ENCODE data around the gene FAM20C.

FAM20C gene

DNA sequence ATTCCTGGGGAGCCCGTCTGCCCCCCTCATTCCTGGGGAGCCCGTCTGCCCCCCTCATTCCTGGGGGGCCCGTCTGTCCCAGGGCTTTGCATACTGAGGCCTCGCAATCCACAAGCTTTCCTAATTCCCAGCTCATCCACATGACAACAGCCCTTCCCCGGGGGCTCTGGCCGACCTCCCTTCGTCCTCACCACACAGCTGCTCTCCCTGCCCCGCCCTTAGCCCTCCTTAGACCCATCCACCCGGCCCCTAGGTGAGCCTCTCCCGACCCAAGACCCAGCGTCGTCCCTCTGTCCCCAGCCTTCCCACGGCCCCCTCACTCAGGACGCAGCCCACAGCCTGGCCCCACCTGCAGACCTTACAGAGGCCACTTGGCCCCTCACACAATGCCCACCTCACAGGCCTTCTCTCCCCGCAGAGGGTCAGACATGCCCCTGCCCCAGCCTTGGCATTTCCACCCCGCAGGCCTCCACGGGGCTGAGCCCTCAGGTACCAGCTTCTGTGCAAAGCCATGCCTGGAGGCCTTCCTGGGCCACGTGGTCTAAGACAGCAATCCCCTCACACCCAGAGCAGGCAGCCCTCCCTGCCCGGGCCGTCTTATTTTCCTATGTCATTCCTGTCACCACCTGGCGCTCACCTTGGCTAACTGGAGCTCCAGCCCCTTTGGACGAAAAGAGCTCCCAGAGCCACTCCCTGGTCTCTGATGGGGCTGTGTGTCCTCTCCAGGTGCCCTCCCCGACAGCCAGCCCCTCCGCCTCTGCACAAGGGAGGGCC is 3.5 kb upstream of the FAM20C start:
- Mint-ChIP-seq H3K27me3 (ENCODE audit: low read depth) (peaks cover 26% of the 10 kb centered on the region), H3K27ac (no peak overlapping the region)

DNA sequence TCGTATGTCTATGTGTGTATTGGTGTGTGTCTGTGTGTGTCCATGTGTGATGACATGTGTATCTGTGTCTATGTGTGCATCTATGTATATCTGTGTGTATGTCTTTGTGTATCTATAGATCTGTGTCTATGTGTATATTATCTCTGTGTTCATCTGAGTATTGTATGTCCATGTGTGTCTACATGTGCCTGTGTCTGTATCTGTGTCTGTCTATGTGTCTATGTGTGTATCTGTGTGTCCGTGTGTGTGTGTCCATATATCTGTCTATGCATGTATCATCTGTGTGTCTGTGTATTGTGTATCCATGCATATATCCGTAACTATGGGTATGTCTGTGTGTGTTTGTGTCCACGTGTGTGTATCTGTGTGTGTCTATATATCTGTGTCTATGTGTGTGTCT is 2.7 kb upstream of the FAM20C start:
- Mint-ChIP-seq H3K4me1 (ENCODE audit: low read depth) (peaks cover 2% of the 10 kb centered on the region), H3K4me3 (no peak overlapping the region), H3K9me3 (no peaks in the 10 kb centered on the region), H3K27ac (no peak overlapping the region), H3K27me3 (ENCODE audit: low read depth) (peaks cover 31% of the 10 kb centered on the region), H3K36me3 (ENCODE audit: low read depth) (no peaks in the 10 kb centered on the region)

More for the DNA sequence above, 3.5 kb upstream of the FAM20C start:
- Mint-ChIP-seq H3K4me1 (ENCODE audit: low read depth) (peaks cover 2% of the 10 kb centered on the region), H3K4me3 (no peak overlapping the region), H3K36me3 (ENCODE audit: low read depth) (no peaks in the 10 kb centered on the region), H3K9me3 (no peaks in the 10 kb centered on the region)

DNA sequence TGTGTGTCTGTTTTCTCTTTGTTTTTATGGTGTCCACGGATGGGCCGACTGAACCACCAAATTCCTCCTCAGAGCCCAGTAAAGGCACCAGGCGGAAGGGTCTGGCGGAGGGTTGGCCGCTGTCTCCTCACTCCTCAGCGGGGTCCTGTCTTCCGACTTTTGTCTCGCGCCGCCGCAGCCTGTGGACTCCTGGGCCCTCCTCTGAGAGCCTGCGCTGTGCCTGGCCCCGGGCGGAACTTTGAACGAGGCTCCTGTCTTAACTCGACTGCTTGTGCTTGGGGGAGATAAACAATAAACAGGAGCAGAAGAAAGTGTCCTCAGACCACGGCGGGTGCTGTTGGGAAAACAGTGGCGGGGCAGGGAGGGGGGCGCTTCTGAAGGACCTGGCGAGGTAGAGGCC is 2.2 kb upstream of the FAM20C start:
- H3K9me3 Mint-ChIP-seq: no peaks in the 10 kb centered on the region
- no peak overlapping the region for H3K27ac Mint-ChIP-seq
- peaks cover 2% of the 10 kb centered on the region for H3K4me1 Mint-ChIP-seq (ENCODE audit: low read depth)
- no peak overlapping the region for H3K4me3 Mint-ChIP-seq
- no peaks in the 10 kb centered on the region for H3K36me3 Mint-ChIP-seq (ENCODE audit: low read depth)
- peaks cover 34% of the 10 kb centered on the region for H3K27me3 Mint-ChIP-seq (ENCODE audit: low read depth)

DNA sequence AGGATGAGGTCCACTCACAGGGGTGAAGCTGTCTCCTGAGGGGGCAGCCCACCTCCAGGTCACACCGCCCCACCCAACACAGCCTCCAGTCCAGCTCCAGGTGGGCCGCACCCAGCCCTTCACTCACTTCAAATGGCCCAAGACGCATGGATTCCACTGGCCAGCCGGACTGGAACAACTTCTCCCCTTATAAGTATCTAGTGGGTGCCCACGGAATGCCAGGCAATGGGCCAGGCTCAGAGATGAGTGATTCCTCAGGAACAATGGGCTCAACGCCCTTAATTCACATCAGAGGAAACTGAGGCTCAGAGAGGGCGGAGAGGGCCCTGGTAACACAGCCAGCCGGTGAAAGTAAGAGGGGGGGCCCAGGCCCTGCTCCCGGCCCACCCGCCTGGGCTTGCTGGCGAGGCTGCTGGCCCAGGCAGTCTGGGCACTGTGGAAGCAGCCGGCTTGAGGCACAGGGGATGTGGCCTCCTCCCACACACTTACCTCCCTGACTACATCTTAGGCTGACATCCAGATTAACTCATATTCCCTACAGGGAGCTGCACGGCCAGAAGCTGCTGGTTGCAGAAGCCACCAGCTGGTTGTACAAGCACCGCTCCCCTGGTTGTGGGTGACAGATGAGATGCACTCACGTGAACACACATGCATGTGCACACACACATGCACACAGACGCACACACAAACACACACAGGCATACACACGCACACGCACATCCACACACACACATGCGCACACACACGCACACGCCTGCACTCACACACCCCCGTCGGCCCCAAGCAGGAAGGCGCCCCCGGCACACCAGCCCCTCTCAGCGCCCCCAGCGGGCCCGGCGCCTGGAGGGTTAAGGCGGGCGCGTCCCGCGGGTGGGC is 1.0 kb upstream of the FAM20C start:
- Mint-ChIP-seq H3K36me3 (ENCODE audit: low read depth) (no peaks in the 10 kb centered on the region), H3K4me1 (ENCODE audit: low read depth) (peaks cover 2% of the 10 kb centered on the region), H3K4me3 (peak overlapping the region; percentile 49), H3K27ac (no peak overlapping the region), H3K9me3 (no peaks in the 10 kb centered on the region), H3K27me3 (ENCODE audit: low read depth) (peaks cover 38% of the 10 kb centered on the region)

DNA sequence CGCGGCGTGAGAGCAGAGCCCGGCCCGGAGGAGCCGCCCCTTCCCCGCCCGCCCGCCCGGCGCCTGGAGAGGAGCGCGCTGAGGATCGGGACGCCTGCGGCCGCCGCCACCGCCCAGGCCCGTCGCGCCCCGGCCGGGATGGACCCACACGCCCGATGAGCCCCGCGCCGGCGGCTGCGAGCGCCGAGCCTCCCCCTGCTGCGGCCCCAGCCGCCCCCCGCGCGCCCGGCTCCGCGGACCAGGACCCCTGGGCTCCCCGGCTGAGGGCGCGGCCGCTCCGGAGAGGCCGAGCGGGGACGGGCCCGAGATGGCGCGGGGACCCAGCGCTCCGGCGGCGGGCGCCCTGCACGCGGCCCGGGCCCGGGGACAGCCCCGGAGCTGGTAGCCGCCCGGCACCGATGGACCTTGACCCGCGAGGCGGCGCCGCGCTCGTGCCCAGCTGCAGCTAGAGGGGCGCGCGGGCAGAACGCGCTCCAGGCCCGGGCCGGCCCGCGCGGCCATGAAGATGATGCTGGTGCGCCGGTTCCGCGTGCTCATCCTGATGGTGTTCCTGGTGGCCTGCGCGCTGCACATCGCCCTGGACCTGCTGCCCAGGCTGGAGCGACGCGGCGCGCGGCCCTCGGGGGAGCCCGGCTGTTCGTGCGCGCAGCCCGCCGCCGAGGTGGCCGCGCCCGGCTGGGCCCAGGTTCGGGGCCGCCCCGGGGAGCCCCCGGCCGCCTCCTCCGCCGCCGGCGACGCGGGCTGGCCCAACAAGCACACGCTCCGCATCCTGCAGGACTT is 520 bp downstream of the FAM20C start:
- H3K27me3 Mint-ChIP-seq (ENCODE audit: low read depth): peaks cover 38% of the 10 kb centered on the region
- no peaks in the 10 kb centered on the region for H3K36me3 Mint-ChIP-seq (ENCODE audit: low read depth)
- peaks cover 2% of the 10 kb centered on the region for H3K4me1 Mint-ChIP-seq (ENCODE audit: low read depth)
- H3K4me3 Mint-ChIP-seq: no peak overlapping the region
- no peaks in the 10 kb centered on the region for H3K9me3 Mint-ChIP-seq
- no peak overlapping the region for H3K27ac Mint-ChIP-seq

DNA sequence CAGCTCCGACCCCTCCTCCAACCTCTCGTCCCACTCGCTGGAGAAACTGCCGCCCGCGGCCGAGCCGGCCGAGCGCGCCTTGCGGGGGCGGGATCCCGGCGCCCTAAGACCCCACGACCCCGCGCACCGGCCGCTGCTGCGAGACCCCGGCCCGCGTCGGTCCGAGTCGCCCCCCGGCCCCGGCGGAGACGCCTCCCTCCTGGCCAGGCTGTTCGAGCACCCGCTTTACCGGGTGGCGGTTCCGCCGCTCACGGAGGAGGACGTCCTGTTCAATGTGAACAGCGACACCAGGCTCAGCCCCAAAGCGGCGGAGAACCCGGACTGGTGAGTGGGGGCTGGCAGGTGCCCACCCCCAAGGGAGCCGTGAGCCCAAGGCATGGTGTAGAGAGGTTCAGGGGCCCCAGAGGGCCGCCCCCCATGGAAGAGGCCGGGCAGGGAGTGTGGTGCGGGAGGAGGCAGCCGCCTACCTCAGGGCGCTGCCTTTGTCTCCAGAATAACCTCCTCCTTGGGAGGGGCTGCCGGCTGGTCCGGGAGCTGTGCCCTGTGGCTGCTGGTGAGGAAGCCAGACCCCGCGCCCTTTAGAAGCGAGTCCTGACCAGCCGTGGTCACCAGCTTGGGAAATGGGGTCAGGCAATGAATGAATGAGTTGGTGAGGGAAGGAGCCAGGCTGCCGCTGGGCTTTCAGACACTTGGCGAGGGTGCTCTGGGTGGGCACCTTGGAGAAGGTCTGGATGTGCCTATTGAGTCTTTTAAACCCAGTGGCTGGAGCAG is 1.3 kb downstream of the FAM20C start:
- Mint-ChIP-seq H3K4me3 (no peak overlapping the region), H3K36me3 (ENCODE audit: low read depth) (no peaks in the 10 kb centered on the region), H3K27me3 (ENCODE audit: low read depth) (peaks cover 38% of the 10 kb centered on the region)

DNA sequence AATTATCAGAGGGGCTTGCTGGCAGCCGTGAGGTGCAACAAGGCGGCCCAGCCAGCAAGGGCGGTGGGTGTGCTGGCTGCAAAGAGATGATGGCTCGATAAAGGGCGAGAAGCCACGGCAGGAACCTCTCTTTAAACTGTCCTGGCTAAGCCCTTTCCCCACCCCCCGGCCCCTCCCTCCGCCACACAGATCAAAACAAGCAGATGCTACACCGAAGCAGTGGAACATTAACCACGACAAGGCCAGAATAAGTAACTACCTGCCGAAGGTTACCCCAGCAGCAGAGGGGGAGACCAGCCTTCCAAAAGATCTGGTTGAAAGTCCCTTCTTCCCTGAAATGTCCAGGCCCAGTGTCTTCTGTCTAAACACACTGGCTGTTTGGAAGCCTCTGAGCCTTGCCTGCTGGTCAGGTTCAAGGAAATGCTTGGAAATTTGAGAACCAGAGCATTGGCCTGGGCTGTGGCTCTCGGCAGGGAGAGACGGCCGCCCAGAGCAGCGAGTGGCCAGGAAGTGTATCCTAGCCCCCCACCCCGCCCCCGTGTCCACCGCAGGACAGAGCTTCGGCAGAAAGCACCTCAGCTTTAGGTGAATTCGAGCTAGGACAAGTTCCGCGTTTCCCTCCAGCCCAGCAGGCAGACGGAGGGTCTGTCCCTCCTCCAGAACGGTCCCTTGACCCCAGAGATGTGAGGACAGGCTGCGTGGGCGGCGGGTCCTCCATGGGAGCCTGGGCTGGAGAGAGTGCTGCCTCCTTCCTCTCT is 2.1 kb downstream of the FAM20C start:
- Mint-ChIP-seq H3K27ac (no peak overlapping the region), H3K4me3 (no peak overlapping the region), H3K4me1 (ENCODE audit: low read depth) (peaks cover 2% of the 10 kb centered on the region), H3K27me3 (ENCODE audit: low read depth) (peaks cover 37% of the 10 kb centered on the region), H3K36me3 (ENCODE audit: low read depth) (no peaks in the 10 kb centered on the region), H3K9me3 (no peaks in the 10 kb centered on the region)

More for the DNA sequence above, 1.3 kb downstream of the FAM20C start:
- H3K4me1 Mint-ChIP-seq (ENCODE audit: low read depth): peaks cover 2% of the 10 kb centered on the region
- no peaks in the 10 kb centered on the region for H3K9me3 Mint-ChIP-seq
- no peak overlapping the region for H3K27ac Mint-ChIP-seq

DNA sequence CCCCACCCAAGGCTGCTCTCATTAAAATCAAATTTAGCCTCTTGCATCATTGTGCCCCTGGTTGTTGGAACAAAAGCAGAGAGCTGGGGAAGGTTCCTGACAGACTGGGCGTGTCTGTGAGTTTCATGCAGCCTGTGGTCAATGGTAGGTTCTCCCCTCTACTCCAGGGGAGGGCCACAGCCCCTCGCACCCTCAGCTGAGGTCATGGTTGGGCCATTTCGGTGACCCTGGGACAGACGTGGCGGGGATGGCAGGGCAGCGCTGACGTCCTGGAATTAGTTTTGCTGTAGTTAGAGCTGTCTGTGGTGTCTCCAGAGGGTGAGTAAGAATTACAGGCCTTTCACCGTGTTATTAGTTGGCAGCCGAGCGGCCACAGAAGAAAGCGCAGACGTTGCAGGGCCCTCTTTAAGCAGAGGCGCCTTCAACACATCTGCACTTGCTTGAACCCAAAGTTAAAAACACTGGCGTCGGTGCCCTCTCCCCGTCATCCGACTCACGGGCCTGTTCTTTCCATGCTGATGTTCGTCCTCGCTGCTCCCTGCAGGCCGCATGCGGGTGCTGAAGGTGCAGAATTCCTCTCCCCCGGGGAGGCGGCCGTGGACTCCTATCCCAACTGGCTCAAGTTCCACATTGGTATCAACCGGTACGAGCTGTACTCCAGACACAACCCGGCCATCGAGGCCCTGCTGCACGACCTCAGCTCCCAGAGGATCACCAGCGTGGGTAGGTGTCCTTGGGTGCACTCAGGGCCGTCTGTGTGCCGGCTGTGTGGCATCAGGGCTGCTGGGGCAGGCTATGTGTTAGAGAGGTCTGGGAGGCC is 2.8 kb downstream of the FAM20C start:
- Mint-ChIP-seq H3K4me3 (no peak overlapping the region), H3K9me3 (no peaks in the 10 kb centered on the region), H3K27me3 (ENCODE audit: low read depth) (peaks cover 29% of the 10 kb centered on the region), H3K4me1 (ENCODE audit: low read depth) (peaks cover 2% of the 10 kb centered on the region), H3K36me3 (ENCODE audit: low read depth) (no peaks in the 10 kb centered on the region), H3K27ac (no peak overlapping the region)

DNA sequence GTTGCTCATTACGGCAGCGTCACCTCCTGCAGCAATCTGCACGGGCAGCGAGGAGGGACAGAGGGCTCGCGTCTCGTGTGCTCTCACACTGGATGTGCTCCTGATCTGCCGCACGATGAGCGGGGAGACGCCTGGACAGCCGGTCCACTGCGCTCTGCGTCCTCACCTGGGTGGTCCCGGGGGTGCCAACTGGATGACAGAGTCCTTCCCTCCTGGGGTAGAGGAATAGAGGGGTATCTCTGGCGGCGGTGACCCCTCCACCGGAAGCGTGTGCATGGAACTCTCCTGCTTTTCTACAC is 3.4 kb downstream of the FAM20C start:
- Mint-ChIP-seq H3K4me1 (ENCODE audit: low read depth) (peaks cover 2% of the 10 kb centered on the region), H3K4me3 (no peak overlapping the region), H3K9me3 (no peaks in the 10 kb centered on the region), H3K27me3 (ENCODE audit: low read depth) (peaks cover 27% of the 10 kb centered on the region), H3K36me3 (ENCODE audit: low read depth) (no peaks in the 10 kb centered on the region), H3K27ac (no peak overlapping the region)

DNA sequence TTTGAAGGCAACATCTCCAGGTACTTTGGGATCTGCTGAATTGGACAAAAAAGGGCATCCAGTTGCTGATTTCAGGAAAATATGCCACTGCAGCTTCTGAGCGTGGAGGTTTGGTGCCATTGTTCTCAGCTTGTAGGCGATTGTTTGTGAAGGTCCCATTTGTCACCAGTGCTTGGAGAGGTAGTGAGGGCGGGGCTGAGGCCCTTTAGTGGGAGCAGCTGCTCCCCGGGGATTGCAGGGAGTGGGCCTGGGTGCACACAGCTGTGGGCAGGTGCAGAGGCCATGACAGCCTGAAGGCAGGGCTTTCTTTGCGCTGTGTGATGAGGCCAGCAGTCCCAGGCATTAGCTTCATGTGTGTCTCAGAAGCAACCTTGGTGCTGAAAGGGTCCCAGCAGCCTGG is 3.9 kb downstream of the FAM20C start:
- Mint-ChIP-seq H3K36me3 (ENCODE audit: low read depth) (no peaks in the 10 kb centered on the region), H3K27ac (no peak overlapping the region), H3K9me3 (no peaks in the 10 kb centered on the region), H3K4me1 (ENCODE audit: low read depth) (peaks cover 2% of the 10 kb centered on the region), H3K27me3 (ENCODE audit: low read depth) (peaks cover 22% of the 10 kb centered on the region), H3K4me3 (no peak overlapping the region)

DNA sequence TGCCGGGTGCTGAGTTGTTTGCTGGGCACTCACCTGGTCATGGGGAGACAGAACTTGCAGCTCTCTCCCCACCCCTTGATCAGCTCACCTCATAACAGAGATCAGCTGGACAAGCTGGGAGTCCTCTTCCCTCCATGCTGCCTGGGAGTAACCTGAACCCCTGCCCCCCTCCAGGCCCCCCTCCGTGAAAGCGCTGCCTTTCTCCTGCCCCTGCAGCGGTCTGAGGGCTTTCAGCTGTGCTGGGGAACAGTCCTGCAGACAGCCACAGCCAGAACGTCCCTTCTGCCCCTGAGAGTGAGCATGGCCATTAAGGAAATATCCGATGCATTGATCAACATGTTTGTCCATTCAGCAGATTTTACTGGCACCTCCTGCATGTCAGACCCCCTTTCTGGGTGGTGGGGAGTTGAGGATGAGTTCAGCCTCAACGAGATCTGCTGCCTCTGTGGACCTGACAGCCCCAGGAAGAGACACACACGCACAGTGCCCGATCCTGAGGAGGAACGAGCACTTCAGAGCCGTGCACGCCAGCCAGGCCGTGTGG is 4.5 kb downstream of the FAM20C start:
- Mint-ChIP-seq H3K9me3 (no peaks in the 10 kb centered on the region), H3K27ac (no peak overlapping the region), H3K4me3 (no peak overlapping the region), H3K27me3 (ENCODE audit: low read depth) (peaks cover 17% of the 10 kb centered on the region), H3K4me1 (ENCODE audit: low read depth) (no peaks in the 10 kb centered on the region), H3K36me3 (ENCODE audit: low read depth) (no peaks in the 10 kb centered on the region)

DNA sequence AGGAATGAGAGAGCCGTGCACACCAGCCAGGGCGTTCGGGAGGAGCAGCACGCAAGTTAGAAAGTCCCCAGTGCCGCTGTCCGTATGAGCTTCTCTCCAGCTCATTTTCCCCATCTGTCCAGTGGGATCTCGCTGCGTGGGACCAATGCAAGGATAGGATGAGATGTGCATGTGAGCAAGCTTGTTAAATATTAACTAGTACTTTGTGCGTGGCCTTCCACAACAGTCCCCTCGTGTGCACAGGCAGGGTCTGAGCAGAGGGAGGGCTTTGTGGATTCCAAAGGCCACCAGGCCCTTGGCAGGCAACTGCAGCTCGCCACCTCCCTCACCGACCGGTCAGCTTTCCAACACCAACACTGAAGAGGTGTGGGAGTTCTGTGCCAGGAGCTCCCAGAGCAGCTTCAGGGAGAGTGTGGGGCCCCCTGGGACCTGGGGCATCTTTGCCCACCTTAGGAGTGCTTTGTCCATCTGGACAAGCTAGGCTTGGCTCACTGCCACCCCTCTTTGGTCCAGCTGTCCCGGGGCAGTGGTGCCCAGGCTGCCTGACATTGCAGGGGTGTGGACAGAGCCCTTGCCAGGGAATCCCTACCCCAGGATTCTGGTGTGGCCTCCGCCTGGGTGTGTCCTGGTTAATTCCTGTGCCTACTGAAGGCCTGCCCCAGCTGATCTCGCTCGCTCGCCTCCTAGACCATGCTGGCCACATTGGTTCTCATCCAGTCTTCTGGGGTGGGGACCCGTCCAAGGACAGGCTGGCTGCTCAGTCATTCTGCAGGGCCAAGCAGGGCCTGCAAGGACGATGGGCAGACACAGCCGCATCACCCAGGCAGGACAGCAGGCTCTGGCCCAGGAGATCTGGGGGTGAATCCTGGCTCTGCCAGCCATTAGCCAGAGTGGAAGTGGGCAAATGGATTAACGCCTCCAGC is 5.3 kb downstream of the FAM20C start:
- Mint-ChIP-seq H3K36me3 (ENCODE audit: low read depth) (no peaks in the 10 kb centered on the region), H3K9me3 (no peaks in the 10 kb centered on the region), H3K4me3 (no peak overlapping the region), H3K27ac (no peak overlapping the region), H3K4me1 (ENCODE audit: low read depth) (no peaks in the 10 kb centered on the region), H3K27me3 (ENCODE audit: low read depth) (peaks cover 17% of the 10 kb centered on the region)

Data from T-helper 1 cell treated with Interleukin-12 subunit alpha and Interleukin-12 subunit beta and Interleukin-4 antibody, amounts not matched to agents 30 μg/mL and 1 μg/mL, for 36 hours (primary cell).